ENCODE data around the gene DDX20. TPM values are rescaled to one million over a fixed set of nuclear protein-coding genes. Genes with fewer than 3 reads are reported as not detected.

DDX20 gene
- total RNA-seq, 6 experiments from 2014 or later = 12.9 to 15.5 (median 13.9) TPM

DNA sequence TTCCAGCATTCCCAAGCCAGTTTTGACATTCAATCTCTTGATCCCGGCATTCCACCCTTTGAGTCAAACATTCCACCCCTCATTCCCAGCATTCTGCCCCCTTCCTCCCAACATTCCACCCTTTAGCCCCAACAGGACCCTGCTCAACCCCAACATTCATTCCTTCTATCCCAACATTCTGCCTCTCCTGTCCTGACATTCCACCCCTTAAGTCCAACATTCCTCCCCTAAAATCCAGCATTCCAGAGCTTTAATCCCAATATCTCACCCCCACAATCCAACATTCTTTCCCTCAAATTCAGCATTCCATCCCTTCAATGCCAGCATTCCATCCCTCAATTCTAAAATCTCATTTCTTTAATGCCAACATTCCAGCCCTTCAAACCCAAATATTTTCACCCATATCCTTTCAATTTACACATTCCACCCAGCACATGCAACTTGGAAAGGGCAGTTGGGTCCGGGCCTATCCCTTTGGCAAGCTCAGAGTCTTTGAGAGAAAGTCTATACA is 22.9 kb downstream of the DDX20 start:
- H3K36me3 Mint-ChIP-seq (ENCODE audit: low read depth) = no peaks in the 10 kb centered on the region
- TF ChIP-seq, protein P1, sequence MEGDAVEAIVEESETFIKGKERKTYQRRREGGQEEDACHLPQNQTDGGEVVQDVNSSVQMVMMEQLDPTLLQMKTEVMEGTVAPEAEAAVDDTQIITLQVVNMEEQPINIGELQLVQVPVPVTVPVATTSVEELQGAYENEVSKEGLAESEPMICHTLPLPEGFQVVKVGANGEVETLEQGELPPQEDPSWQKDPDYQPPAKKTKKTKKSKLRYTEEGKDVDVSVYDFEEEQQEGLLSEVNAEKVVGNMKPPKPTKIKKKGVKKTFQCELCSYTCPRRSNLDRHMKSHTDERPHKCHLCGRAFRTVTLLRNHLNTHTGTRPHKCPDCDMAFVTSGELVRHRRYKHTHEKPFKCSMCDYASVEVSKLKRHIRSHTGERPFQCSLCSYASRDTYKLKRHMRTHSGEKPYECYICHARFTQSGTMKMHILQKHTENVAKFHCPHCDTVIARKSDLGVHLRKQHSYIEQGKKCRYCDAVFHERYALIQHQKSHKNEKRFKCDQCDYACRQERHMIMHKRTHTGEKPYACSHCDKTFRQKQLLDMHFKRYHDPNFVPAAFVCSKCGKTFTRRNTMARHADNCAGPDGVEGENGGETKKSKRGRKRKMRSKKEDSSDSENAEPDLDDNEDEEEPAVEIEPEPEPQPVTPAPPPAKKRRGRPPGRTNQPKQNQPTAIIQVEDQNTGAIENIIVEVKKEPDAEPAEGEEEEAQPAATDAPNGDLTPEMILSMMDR (IDR thresholded peaks at IDR 0.05) = no peak
- H3K27me3 Mint-ChIP-seq (ENCODE audit: insufficient read depth) = no peaks in the 10 kb centered on the region; the same call in 1 of the 2 replicates
- no peaks in the 10 kb centered on the region for H3K9me3 Mint-ChIP-seq
- peak overlapping the region; percentile 1 for H3K4me3 Mint-ChIP-seq
- H3K4me1 Mint-ChIP-seq (ENCODE audit: low read depth) = peaks cover 38% of the 10 kb centered on the region
- peak; percentile 8 for DNase-seq
- no peak overlapping the region for H3K27ac Mint-ChIP-seq

DNA sequence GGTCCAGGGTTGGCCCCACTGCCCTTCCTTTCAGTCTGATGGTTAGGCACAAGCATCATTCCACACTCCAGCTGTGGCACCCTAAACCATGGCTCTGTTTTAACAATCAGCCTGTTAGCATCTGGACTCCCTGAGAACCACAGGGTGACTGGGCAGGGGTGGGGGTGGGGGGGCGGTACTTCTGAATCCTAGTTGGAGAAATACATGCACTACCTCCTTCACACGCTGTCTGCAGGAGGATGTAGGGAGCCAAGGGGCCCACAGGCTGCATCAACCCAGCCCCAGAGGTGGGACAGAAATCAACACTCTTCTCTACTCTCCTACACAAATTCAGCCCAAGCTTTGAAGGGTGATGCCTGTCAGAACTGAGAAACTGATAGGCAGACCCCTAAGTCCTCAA is 23.8 kb downstream of the DDX20 start:
- peaks cover 2% of the 10 kb centered on the region for H3K27me3 Mint-ChIP-seq (ENCODE audit: insufficient read depth)
- H3K4me3 Mint-ChIP-seq = no peak overlapping the region
- DNase-seq = no peak
- H3K27ac Mint-ChIP-seq = no peak overlapping the region
- H3K9me3 Mint-ChIP-seq = no peaks in the 10 kb centered on the region
- TF ChIP-seq, protein P1 (IDR thresholded peaks at IDR 0.05) = no peak
- H3K4me1 Mint-ChIP-seq (ENCODE audit: low read depth) = peaks cover 38% of the 10 kb centered on the region
- H3K36me3 Mint-ChIP-seq (ENCODE audit: low read depth) = no peaks in the 10 kb centered on the region

DNA sequence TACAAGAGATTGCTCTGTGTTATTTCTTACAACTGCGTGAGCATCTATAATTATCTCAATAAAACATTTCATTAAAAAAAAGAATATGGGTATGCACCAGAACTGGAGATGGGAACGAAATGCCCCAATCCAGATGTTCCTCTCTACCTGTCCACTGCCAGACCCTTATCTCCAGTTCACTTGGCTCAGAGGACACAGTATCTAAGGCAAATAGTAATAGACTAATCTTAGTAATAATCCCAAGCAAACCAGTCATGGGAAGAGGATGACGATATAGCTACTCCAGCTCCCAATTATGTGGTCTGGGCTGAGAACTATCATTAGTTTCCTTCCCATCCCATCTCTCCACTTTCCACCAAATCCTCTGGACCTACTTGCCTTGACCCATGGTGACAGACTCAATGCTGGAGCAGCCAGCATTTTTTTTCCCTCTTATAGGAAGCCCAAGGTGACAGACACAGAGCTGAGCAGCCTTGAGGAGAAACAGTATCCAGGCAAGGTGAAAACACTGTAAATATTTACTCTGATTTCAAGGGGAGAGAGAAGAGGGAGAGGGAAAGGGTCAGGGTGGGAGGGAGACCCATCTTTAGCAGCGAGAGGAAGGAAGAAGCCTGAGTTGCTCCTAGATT is 28.7 kb downstream of the DDX20 start:
- Mint-ChIP-seq H3K4me1 (ENCODE audit: low read depth) (peaks cover 6% of the 10 kb centered on the region; the same call in 1 of the 2 replicates), H3K27ac (no peak overlapping the region), H3K27me3 (ENCODE audit: insufficient read depth) (peaks cover 25% of the 10 kb centered on the region), H3K9me3 (no peaks in the 10 kb centered on the region), H3K36me3 (ENCODE audit: low read depth) (no peaks in the 10 kb centered on the region), H3K4me3 (no peak overlapping the region)
- DNase-seq = no peak
- TF ChIP-seq, protein P1 (IDR thresholded peaks at IDR 0.05) = 0 out of 2 replicates have a peak, but pooled peaks have one; percentile 28

DNA sequence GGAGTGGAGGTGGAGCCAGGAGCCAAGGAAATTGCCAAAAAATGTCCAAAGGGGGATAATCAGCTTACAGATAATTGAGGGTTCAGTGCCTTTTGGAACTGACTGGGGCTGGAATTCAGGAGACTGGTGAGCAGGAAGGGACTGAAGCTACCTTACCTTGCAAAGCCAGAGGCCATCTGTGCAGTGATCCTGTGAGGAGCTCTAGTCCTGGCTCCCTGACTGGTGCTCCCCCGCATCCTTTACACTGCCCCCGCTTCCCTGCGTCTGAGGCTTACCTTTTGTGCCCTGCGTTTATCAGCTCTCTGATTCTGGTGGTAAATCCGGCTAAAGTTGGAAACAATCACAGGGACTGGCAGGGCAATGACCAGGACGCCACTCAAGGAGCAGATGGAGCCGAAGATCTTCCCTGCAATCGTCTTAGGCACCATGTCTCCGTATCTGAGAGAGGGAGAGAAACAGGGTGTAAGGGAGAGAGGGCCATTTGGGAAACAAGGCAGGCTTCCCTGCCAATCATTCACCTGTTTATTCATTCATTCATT is 31.0 kb downstream of the DDX20 start:
- Mint-ChIP-seq H3K27ac (no peak overlapping the region), H3K27me3 (ENCODE audit: insufficient read depth) (peaks cover 31% of the 10 kb centered on the region), H3K9me3 (no peaks in the 10 kb centered on the region)

DNA sequence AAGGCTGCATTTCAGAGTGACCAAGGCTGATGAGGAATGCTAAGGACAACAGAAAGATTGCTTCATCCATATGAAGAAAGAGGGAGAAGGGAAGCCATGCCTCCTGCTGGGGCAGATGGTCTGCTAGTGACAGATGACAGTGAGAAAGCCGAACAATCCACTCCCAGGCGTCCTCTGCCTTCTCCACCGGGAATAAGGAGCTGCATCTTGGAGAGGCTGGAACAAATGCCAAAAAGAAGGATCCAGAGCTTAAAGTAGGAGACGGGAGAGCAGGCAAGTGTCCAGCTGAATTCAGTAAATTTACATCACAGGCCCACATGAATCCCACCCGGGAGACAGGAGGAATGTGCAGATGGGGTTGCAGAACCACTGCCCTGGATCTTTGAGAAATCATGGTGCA is 33.4 kb downstream of the DDX20 start:
- no peaks in the 10 kb centered on the region for H3K9me3 Mint-ChIP-seq
- no peaks in the 10 kb centered on the region for H3K36me3 Mint-ChIP-seq (ENCODE audit: low read depth)
- H3K4me3 Mint-ChIP-seq = no peak overlapping the region
- no peak for DNase-seq
- TF ChIP-seq, protein P1 (IDR thresholded peaks at IDR 0.05) = no peak
- H3K27me3 Mint-ChIP-seq (ENCODE audit: insufficient read depth) = peaks cover 41% of the 10 kb centered on the region
- H3K27ac Mint-ChIP-seq = no peak overlapping the region
- peaks cover 5% of the 10 kb centered on the region; the same call in 1 of the 2 replicates for H3K4me1 Mint-ChIP-seq (ENCODE audit: low read depth)

More for the DNA sequence above, 31.0 kb downstream of the DDX20 start:
- no peak for DNase-seq
- TF ChIP-seq, protein P1 (IDR thresholded peaks at IDR 0.05) = no peak
- H3K4me3 Mint-ChIP-seq = no peak overlapping the region
- H3K36me3 Mint-ChIP-seq (ENCODE audit: low read depth) = no peaks in the 10 kb centered on the region
- peaks cover 5% of the 10 kb centered on the region; the same call in 1 of the 2 replicates for H3K4me1 Mint-ChIP-seq (ENCODE audit: low read depth)

All from HFFc6 (cell line).